Neuronal stem cell (in vitro differentiated cells): ENCODE measurements around the gene HNMT.
"Not testable (repeated sequence)": the region's sequence is repeated elsewhere in the genome, so short reads cannot be mapped to it uniquely, and the experiment has no call there.

Source experiments
- DNase-seq: peaks from one replicate; pipeline ENCODE4 v3.0.0-alpha.2; 2013; ENCODE audit warnings: low spot score
- H2AFZ ChIP-seq: one replicate; pipeline ENCODE4 v1.6.1; 2013; ENCODE audit warnings: mild to moderate bottlenecking, low read length, inconsistent platforms
- H2AK5ac ChIP-seq: 2 replicates; pipeline ENCODE4 v1.6.1; 2013; ENCODE audit warnings: low read depth, mild to moderate bottlenecking, inconsistent platforms, low read length, moderate library complexity, mixed read lengths
- H2BK120ac ChIP-seq: 2 replicates; pipeline ENCODE4 v1.6.1; 2013; ENCODE audit warnings: low read depth, mild to moderate bottlenecking, inconsistent platforms, low read length, moderate library complexity, mixed read lengths
- H2BK12ac ChIP-seq: one replicate; pipeline ENCODE4 v1.6.1; 2013; ENCODE audit warnings: low read length, inconsistent platforms
- H2BK15ac ChIP-seq: 2 replicates; pipeline ENCODE4 v1.6.1; 2013; ENCODE audit warnings: mild to moderate bottlenecking, low read length, inconsistent platforms, mixed read lengths
- H2BK5ac ChIP-seq: one replicate; pipeline ENCODE4 v1.6.1; 2013; ENCODE audit warnings: inconsistent platforms, mild to moderate bottlenecking, low read length, moderate library complexity
- H3K14ac ChIP-seq: one replicate; pipeline ENCODE4 v1.6.1; 2013; ENCODE audit warnings: low read length, inconsistent platforms
- H3K18ac ChIP-seq: 2 replicates; pipeline ENCODE4 v1.6.1; 2013; ENCODE audit warnings: low read length, inconsistent platforms
- H3K23ac ChIP-seq: 2 replicates; pipeline ENCODE4 v1.6.1; 2013; ENCODE audit warnings: low read depth, mild to moderate bottlenecking, mixed read lengths, low read length, inconsistent platforms; ENCODE audit not compliant: poor library complexity
- H3K27ac ChIP-seq: replicated peaks from 3 replicates; pipeline ENCODE4 v1.5.1; 2013; ENCODE audit warnings: low read length, inconsistent platforms
- H3K27me3 ChIP-seq, 3 experiments: 2 replicates each; pipeline ENCODE4 v1.6.1; 2013; ENCODE audit warnings: low read length in 3 of 3, mild to moderate bottlenecking in 2 of 3, inconsistent platforms in 1 of 3, low read depth in 1 of 3, mixed read lengths in 1 of 3, moderate library complexity in 1 of 3; ENCODE audit not compliant: control insufficient read depth in 3 of 3, insufficient read depth in 3 of 3
- H3K36me3 ChIP-seq, 2 donors: replicated peaks in 1 of 2; 2 replicates each; pipeline ENCODE4 v1.6.1; 2013; ENCODE audit warnings: low read length in 2 of 2; ENCODE audit not compliant: control insufficient read depth in 2 of 2, insufficient read depth in 2 of 2
- H3K4ac ChIP-seq: 2 replicates; pipeline ENCODE4 v1.6.1; 2013; ENCODE audit warnings: inconsistent platforms, mild to moderate bottlenecking, low read length, moderate library complexity
- H3K4me1 ChIP-seq, 2 donors: 1 replicate in 1 of 2; 2 replicates in 1 of 2; pipeline ENCODE4 v1.6.1; 2013; ENCODE audit warnings: low read length in 2 of 2, low read depth in 1 of 2; ENCODE audit not compliant: control insufficient read depth in 2 of 2, insufficient read depth in 1 of 2
- H3K4me2 ChIP-seq: one replicate; pipeline ENCODE4 v1.6.1; 2013; ENCODE audit warnings: mild to moderate bottlenecking, low read length, inconsistent platforms; ENCODE audit not compliant: insufficient read depth, poor library complexity, severe bottlenecking
- H3K4me3 ChIP-seq, 2 donors: 2 replicates each; pipeline ENCODE4 v1.5.1; 2013; ENCODE audit warnings: low read length in 2 of 2, mild to moderate bottlenecking in 2 of 2, inconsistent platforms in 1 of 2, moderate library complexity in 1 of 2
- H3K79me1 ChIP-seq: one replicate; pipeline ENCODE4 v1.6.1; 2013; ENCODE audit warnings: low read depth, mild to moderate bottlenecking, inconsistent platforms, low read length, moderate library complexity
- H3K9ac ChIP-seq: one replicate; pipeline ENCODE4 v1.6.1; 2013; ENCODE audit warnings: mild to moderate bottlenecking, low read depth, low read length, inconsistent platforms; ENCODE audit not compliant: poor library complexity
- H3K9me3 ChIP-seq, 2 donors: replicated peaks in 1 of 2; 2 replicates each; pipeline versions ENCODE3 to v1.6.1; 2013; ENCODE audit warnings: low read length in 2 of 2, mild to moderate bottlenecking in 2 of 2, inconsistent platforms in 1 of 2, low read depth in 1 of 2, mixed read lengths in 1 of 2, moderate library complexity in 1 of 2; ENCODE audit not compliant: control insufficient read depth in 2 of 2, insufficient read depth in 1 of 2
- H4K8ac ChIP-seq: one replicate; pipeline ENCODE4 v1.6.1; 2013; ENCODE audit warnings: low read depth, mild to moderate bottlenecking, inconsistent platforms, low read length, moderate library complexity
- H4K91ac ChIP-seq: one replicate; pipeline ENCODE4 v1.6.1; 2013; ENCODE audit warnings: low read length, low read depth, mild to moderate bottlenecking, inconsistent platforms; ENCODE audit not compliant: poor library complexity
- WGBS, 2 donors: extraction: QIAGEN DNeasy Blood & Tissue Kit; methylation state at CpG; one replicate each; pipeline ENCODE4 v1.1.7; 2013; ENCODE audit warnings: missing lambda C conversion rate in 2 of 2, mixed read lengths in 1 of 2; ENCODE audit not compliant: insufficient read length in 2 of 2, insufficient replicate concordance in 1 of 2; ENCODE audit errors: extremely low coverage in 2 of 2; 5-methylcytosine and 5-hydroxymethylcytosine counted together

The HNMT gene

GRCh38 chr2:137968477-137969417, 4.5 kb downstream of the HNMT start:
- no peak overlapping the region for H2AK5ac ChIP-seq

GRCh38 chr2:137969418-137969765, 5.1 kb downstream of the HNMT start:
- Histone ChIP-seq H3K9ac (no peak overlapping the region), H3K27me3 (no peaks in the 10 kb centered on the region), H2BK5ac (no peak overlapping the region), H3K14ac (no peak overlapping the region), H3K27ac (no peak overlapping the region), H2BK15ac (no peak overlapping the region), H3K36me3 (no peaks in the 10 kb centered on the region), H2AK5ac (no peak overlapping the region), H2AFZ (no peak overlapping the region), H4K91ac (no peak overlapping the region), H3K23ac (no peak overlapping the region), H3K4me3 (no peak overlapping the region), H3K4ac (no peak overlapping the region), H2BK120ac (no peak overlapping the region), H2BK12ac (no peak overlapping the region), H4K8ac (no peak overlapping the region), H3K9me3 (no peaks in the 10 kb centered on the region), H3K79me1 (no peaks in the 10 kb centered on the region), H3K4me2 (no peak overlapping the region), H3K4me1 (peaks cover 0 to 3% of the 10 kb centered on the region in 2 donors), H3K18ac (no peak overlapping the region)
- DNase-seq: no peak
- no CpG with 5 or more reads among the region's 1 CpG for WGBS, 2 donors

More at GRCh38 chr2:137968477-137969417, 4.5 kb downstream of the HNMT start:
- H3K4me3 ChIP-seq: no peak overlapping the region
- WGBS, 2 donors: no CpG with 5 or more reads among the region's 6 CpGs
- no peak overlapping the region for H2BK5ac ChIP-seq
- no peak overlapping the region for H2BK15ac ChIP-seq
- H3K79me1 ChIP-seq: no peaks in the 10 kb centered on the region
- DNase-seq: no peak
- no peak overlapping the region for H3K23ac ChIP-seq
- H3K9me3 ChIP-seq: no peaks in the 10 kb centered on the region
- no peak overlapping the region for H3K18ac ChIP-seq
- H3K4ac ChIP-seq: no peak overlapping the region
- H3K4me2 ChIP-seq: no peak overlapping the region
- H2BK12ac ChIP-seq: no peak overlapping the region
- H2BK120ac ChIP-seq: no peak overlapping the region
- no peaks in the 10 kb centered on the region for H3K27me3 ChIP-seq
- no peak overlapping the region for H3K9ac ChIP-seq
- H3K14ac ChIP-seq: no peak overlapping the region
- H3K27ac ChIP-seq: no peak overlapping the region
- no peaks in the 10 kb centered on the region for H3K36me3 ChIP-seq
- no peak overlapping the region for H4K8ac ChIP-seq
- H3K4me1 ChIP-seq: peaks cover 0 to 4% of the 10 kb centered on the region in 2 donors
- H2AFZ ChIP-seq: no peak overlapping the region
- no peak overlapping the region for H4K91ac ChIP-seq

GRCh38 chr2:137969876-137970275, 5.6 kb downstream of the HNMT start:
- H3K4me3 ChIP-seq: no peak overlapping the region
- no peak for DNase-seq
- no peak overlapping the region for H4K91ac ChIP-seq

GRCh38 chr2:137971259-137971658, 7.0 kb downstream of the HNMT start:
- not testable (repeated sequence) for H2BK12ac ChIP-seq, H3K4me2 ChIP-seq, H3K4me1 ChIP-seq, H2AK5ac ChIP-seq, H3K23ac ChIP-seq, H3K9me3 ChIP-seq, H3K27ac ChIP-seq, H3K4me3 ChIP-seq, H3K79me1 ChIP-seq, H3K36me3 ChIP-seq, H2BK15ac ChIP-seq, H3K4ac ChIP-seq, H2BK5ac ChIP-seq, H2AFZ ChIP-seq, H3K27me3 ChIP-seq, H2BK120ac ChIP-seq, H3K14ac ChIP-seq, DNase-seq, H4K91ac ChIP-seq, H3K18ac ChIP-seq, H3K9ac ChIP-seq, H4K8ac ChIP-seq
- no CpG with 5 or more reads among the region's 3 CpGs for WGBS, 2 donors

More at GRCh38 chr2:137969876-137970275, 5.6 kb downstream of the HNMT start:
- Histone ChIP-seq H3K4me1 (no peaks in the 10 kb centered on the region), H2BK15ac (no peak overlapping the region), H3K79me1 (no peaks in the 10 kb centered on the region), H4K8ac (no peak overlapping the region), H3K27ac (no peak overlapping the region), H3K9ac (no peak overlapping the region), H3K23ac (no peak overlapping the region), H3K4me2 (no peak overlapping the region), H2BK12ac (no peak overlapping the region), H3K4ac (no peak overlapping the region), H2AFZ (no peak overlapping the region), H3K36me3 (no peaks in the 10 kb centered on the region), H3K14ac (no peak overlapping the region), H2BK5ac (no peak overlapping the region), H2AK5ac (no peak overlapping the region), H3K18ac (no peak overlapping the region), H3K27me3 (no peaks in the 10 kb centered on the region), H3K9me3 (no peaks in the 10 kb centered on the region), H2BK120ac (no peak overlapping the region)
- no CpG with 5 or more reads among the region's 1 CpG for WGBS, 2 donors
